Gastrocnemius medialis (tissue), 4 donors: ENCODE results near the gene NKD1. TPM values are rescaled to one million over a fixed set of nuclear protein-coding genes. Genes with fewer than 3 reads are reported as not detected.

Experiments
- ATAC-seq, 2 donors: fragments of 150-250 bp; one replicate each; pipeline ENCODE4 v1.9.1; 2016
- DNase-seq, 2 donors: peaks; one replicate each; pipeline ENCODE4 v3.0.0-alpha.2; 2019
- H3K27ac ChIP-seq, 4 donors: fragments of 200-600 bp; sonication (generic); 1 replicate in 1 of 4; 2 replicates in 3 of 4; pipeline ENCODE4 v1.5.1; 2016 to 2018; ENCODE audit warnings: mild to moderate bottlenecking in 2 of 4, moderate library complexity in 1 of 4
- H3K27me3 ChIP-seq, 3 donors: fragments of 200-600 bp; sonication (generic) in 2 of 3; 1 replicate in 1 of 3; 2 replicates in 2 of 3; pipeline versions ENCODE4 v1.5.1 to v1.6.0; 2016 to 2019; ENCODE audit warnings: mild to moderate bottlenecking in 1 of 3, moderate library complexity in 1 of 3
- H3K36me3 ChIP-seq, 2 donors: fragments of 200-600 bp; sonication (generic) in 1 of 2; one replicate each; pipeline ENCODE4 v1.5.1; 2017 to 2018
- H3K4me1 ChIP-seq, 2 donors: fragments of 200-600 bp; sonication (generic) in 1 of 2; one replicate each; pipeline ENCODE4 v1.5.1; 2016 to 2017; ENCODE audit warnings: mild to moderate bottlenecking in 2 of 2
- H3K4me3 ChIP-seq, 4 donors: fragments of 200-600 bp; sonication (generic) in 3 of 4; 1 replicate in 1 of 4; 2 replicates in 3 of 4; pipeline ENCODE4 v1.5.1; 2016 to 2019; ENCODE audit warnings: mild to moderate bottlenecking in 2 of 4
- H3K9me3 ChIP-seq, 3 donors: fragments of 200-600 bp; sonication (generic) in 2 of 3; 1 replicate in 1 of 3; 2 replicates in 2 of 3; pipeline ENCODE4 v1.5.1; 2016 to 2019
- CTCF ChIP-seq, 5 experiments: fragments of 450-650 bp in 3 of 5; fragments of 200-600 bp in 2 of 5; sonication (generic) in 2 of 5; IDR thresholded peaks in 4 of 5; conservative IDR thresholded peaks in 1 of 5; 1 replicate in 4 of 5; 2 replicates in 1 of 5; pipeline ENCODE4 v1.5.1; 2016 to 2019; ENCODE audit warnings: antibody characterized with exemption in 5 of 5, mild to moderate bottlenecking in 3 of 5, moderate library complexity in 3 of 5
- POLR2A ChIP-seq, 2 donors: fragments of 450-650 bp; IDR thresholded peaks; one replicate each; pipeline ENCODE4 v1.6.1; 2017; ENCODE audit warnings: antibody characterized with exemption in 2 of 2, mild to moderate bottlenecking in 2 of 2, moderate library complexity in 2 of 2
- in situ Hi-C, 4 donors: fragments of 200-750 bp; cut with MboI; loops; one replicate each; pipeline versions ENCODE4 v1.15.0 to v1.8.0; 2017; ENCODE audit warnings: low sequenced_read_pairs in 4 of 4
- intact Hi-C: fragments of 100-400 bp; cut with DNase I; formaldehyde crosslinking; loops from one replicate; pipeline ENCODE4 v1.15.1; 2023; ENCODE audit warnings: low total_unique reads
- total RNA-seq, 4 donors: library from RNA; depleted of rRNA; stranded (reverse); fragments of >200 nt; gene quantifications; one replicate each; pipeline versions ENCODE4 v1.1.0 to v1.2.3, GENCODE V29; 2016

NKD1 gene
- total RNA-seq, 4 donors from 2014 or later, result 0.10 to 0.75 (median 0.19) TPM

- H3K4me1 ChIP-seq, result peaks cover 0 to 3% of the 10 kb centered on the region in 2 donors
- H3K9me3 ChIP-seq, result no peaks in the 10 kb centered on the region
- DNase-seq (no peak), ATAC-seq (no peak)
- H3K27ac ChIP-seq, result no peak overlapping the region
- in situ Hi-C loops (no loop called here), intact Hi-C loops (no loop called here)
- TF ChIP-seq POLR2A (IDR thresholded peaks at IDR 0.05) (no peak), CTCF (IDR thresholded peaks at IDR 0.05 in 4 of 5, conservative IDR thresholded peaks at IDR 0.05 in 1 of 5) (no peak)
- no peak overlapping the region for H3K4me3 ChIP-seq
- no peaks in the 10 kb centered on the region for H3K27me3 ChIP-seq
- no peaks in the 10 kb centered on the region for H3K36me3 ChIP-seq
Measured at GRCh38 chr16:50588276-50588675, 40.1 kb downstream of the NKD1 start.

- TF ChIP-seq POLR2A (IDR thresholded peaks at IDR 0.05) (no peak), CTCF (IDR thresholded peaks at IDR 0.05 in 4 of 5, conservative IDR thresholded peaks at IDR 0.05 in 1 of 5) (no peak)
- Histone ChIP-seq H3K4me1 (peaks cover 0 to 3% of the 10 kb centered on the region in 2 donors), H3K9me3 (no peaks in the 10 kb centered on the region), H3K27me3 (no peaks in the 10 kb centered on the region), H3K27ac (no peak overlapping the region), H3K36me3 (no peaks in the 10 kb centered on the region), H3K4me3 (no peak overlapping the region)
- ATAC-seq (no peak), DNase-seq (no peak)
- in situ Hi-C loops (no loop called here), intact Hi-C loops (loop anchor here (5.0 kb wide), 1 partner anchor 76 kb away; no protein-coding TSS in a partner anchor)
Measured at GRCh38 chr16:50591209-50591608, 43.0 kb downstream of the NKD1 start.

GRCh38 chr16:50591800-50592771, 43.9 kb downstream of the NKD1 start:
- peak overlapping the region in 2 of 4 donors; percentile 19 to 25 for H3K4me3 ChIP-seq
- ATAC-seq (peak; percentile 46 to 81), DNase-seq (peak in 1 of 2 donors; percentile 47)
- no peaks in the 10 kb centered on the region for H3K9me3 ChIP-seq
- intact Hi-C loops, result loop anchor here (5.0 kb wide), 1 partner anchor 75 kb away; no protein-coding TSS in a partner anchor
- no peaks in the 10 kb centered on the region for H3K27me3 ChIP-seq
- no peaks in the 10 kb centered on the region for H3K36me3 ChIP-seq
- no peak overlapping the region for H3K27ac ChIP-seq
- in situ Hi-C loops, result no loop called here
- H3K4me1 ChIP-seq, result peaks cover 0 to 3% of the 10 kb centered on the region in 2 donors
- TF ChIP-seq CTCF (IDR thresholded peaks at IDR 0.05 in 4 of 5, conservative IDR thresholded peaks at IDR 0.05 in 1 of 5), result peak in 1 of 5 experiments; percentile 15
- no peak for TF ChIP-seq POLR2A (IDR thresholded peaks at IDR 0.05)

- Histone ChIP-seq H3K4me3 (no peak overlapping the region), H3K27me3 (no peaks in the 10 kb centered on the region), H3K27ac (no peak overlapping the region), H3K36me3 (no peaks in the 10 kb centered on the region), H3K9me3 (no peaks in the 10 kb centered on the region), H3K4me1 (peaks cover 0 to 3% of the 10 kb centered on the region in 2 donors)
- ATAC-seq (no peak), DNase-seq (no peak)
- TF ChIP-seq POLR2A (IDR thresholded peaks at IDR 0.05), result no peak
- TF ChIP-seq CTCF (IDR thresholded peaks at IDR 0.05 in 4 of 5, conservative IDR thresholded peaks at IDR 0.05 in 1 of 5), result no peak
- in situ Hi-C loops, result no loop called here
- intact Hi-C loops, result loop anchor here (5.0 kb wide), 1 partner anchor 74 kb away; no protein-coding TSS in a partner anchor
Measured at GRCh38 chr16:50592996-50593395, 44.8 kb downstream of the NKD1 start.
